ENCODE results near the gene ACP3. TPM values are rescaled to one million over a fixed set of nuclear protein-coding genes. Genes with fewer than 3 reads are reported as not detected.

ACP3 gene
- polyA plus RNA-seq, 1 donor (not counting 4 experiments of a cell fraction or from before 2014, with no cell fraction given) = 1.3 TPM

DNA sequence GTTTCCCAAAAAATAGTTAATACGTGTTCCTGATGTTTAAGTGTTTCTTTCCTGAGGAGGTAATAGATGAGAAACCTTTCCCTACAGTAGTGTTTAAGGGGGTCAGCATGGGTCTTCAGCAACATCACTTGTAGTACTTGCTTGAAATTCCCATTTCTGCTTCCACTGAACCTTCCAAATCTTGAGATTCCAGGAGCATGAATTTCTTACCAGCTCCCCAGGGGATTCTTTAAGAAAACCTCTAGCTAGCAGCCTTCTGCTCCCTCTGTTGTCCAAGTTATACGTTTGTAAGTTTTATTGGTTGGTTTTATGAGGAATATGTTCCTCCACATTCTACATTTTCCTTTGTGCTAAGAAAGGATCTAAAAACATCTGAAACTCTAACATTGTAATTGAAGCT lies 38.2 kb upstream of the ACP3 start:
- H3K36me3 ChIP-seq (ENCODE audit: control insufficient read depth in 2 of 2, extremely low read depth in 1 of 2, insufficient read depth in 2 of 2, low read length in 2 of 2) = no peaks in the 10 kb centered on the region
- no peak for DNase-seq (ENCODE audit: low read depth, low spot score)
- no peak for FAIRE-seq
- no peak overlapping the region for H3K4me3 ChIP-seq (ENCODE audit: control insufficient read depth in 2 of 3, extremely low read depth in 1 of 3, insufficient read depth in 2 of 3, low read depth in 1 of 3, low read length in 3 of 3)
- H3K79me2 ChIP-seq (ENCODE audit: control insufficient read depth, insufficient read depth, low read length) = no peaks in the 10 kb centered on the region
- no peaks in the 10 kb centered on the region for H4K20me1 ChIP-seq (ENCODE audit: control insufficient read depth, extremely low read depth, insufficient read depth, low read length)
- no peak overlapping the region for H3K9ac ChIP-seq (ENCODE audit: control insufficient read depth, extremely low read depth, insufficient read depth, low read length)
- no peaks in the 10 kb centered on the region for H3K9me3 ChIP-seq (ENCODE audit: control insufficient read depth, low read depth, low read length)
- no peaks in the 10 kb centered on the region for H3K4me1 ChIP-seq (ENCODE audit: control insufficient read depth, extremely low read depth, insufficient read depth, low read length)
- dilution Hi-C loops (cut with MboI; ENCODE audit: extremely low pct_ligation_motif_present, low sequenced_read_pairs) = no loop called here
- TF ChIP-seq, protein P1, sequence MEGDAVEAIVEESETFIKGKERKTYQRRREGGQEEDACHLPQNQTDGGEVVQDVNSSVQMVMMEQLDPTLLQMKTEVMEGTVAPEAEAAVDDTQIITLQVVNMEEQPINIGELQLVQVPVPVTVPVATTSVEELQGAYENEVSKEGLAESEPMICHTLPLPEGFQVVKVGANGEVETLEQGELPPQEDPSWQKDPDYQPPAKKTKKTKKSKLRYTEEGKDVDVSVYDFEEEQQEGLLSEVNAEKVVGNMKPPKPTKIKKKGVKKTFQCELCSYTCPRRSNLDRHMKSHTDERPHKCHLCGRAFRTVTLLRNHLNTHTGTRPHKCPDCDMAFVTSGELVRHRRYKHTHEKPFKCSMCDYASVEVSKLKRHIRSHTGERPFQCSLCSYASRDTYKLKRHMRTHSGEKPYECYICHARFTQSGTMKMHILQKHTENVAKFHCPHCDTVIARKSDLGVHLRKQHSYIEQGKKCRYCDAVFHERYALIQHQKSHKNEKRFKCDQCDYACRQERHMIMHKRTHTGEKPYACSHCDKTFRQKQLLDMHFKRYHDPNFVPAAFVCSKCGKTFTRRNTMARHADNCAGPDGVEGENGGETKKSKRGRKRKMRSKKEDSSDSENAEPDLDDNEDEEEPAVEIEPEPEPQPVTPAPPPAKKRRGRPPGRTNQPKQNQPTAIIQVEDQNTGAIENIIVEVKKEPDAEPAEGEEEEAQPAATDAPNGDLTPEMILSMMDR (optimal IDR thresholded peaks at IDR 0.05 in 1 of 3, IDR thresholded peaks at IDR 0.05 in 1 of 3, conservative IDR thresholded peaks at IDR 0.05 in 1 of 3; ENCODE audit: extremely low read depth in 1 of 3, insufficient read depth in 2 of 3, low read length in 3 of 3) = no peak
- no peak for TF ChIP-seq EZH2 (IDR thresholded peaks at IDR 0.05; ENCODE audit: low read length)
- H2AFZ ChIP-seq (ENCODE audit: control insufficient read depth, low read length) = no peak overlapping the region
- H3K9me1 ChIP-seq (ENCODE audit: control insufficient read depth, extremely low read depth, insufficient read depth, low read length) = no peaks in the 10 kb centered on the region
- H3K27ac ChIP-seq (ENCODE audit: control insufficient read depth, insufficient read depth, low read length) = no peak overlapping the region
- no peaks in the 10 kb centered on the region for H3K27me3 ChIP-seq (ENCODE audit: control insufficient read depth, extremely low read depth, insufficient read depth, low read length)
- H3K4me2 ChIP-seq (ENCODE audit: control insufficient read depth, extremely low read depth, insufficient read depth, low read depth, low read length) = no peak overlapping the region

DNA sequence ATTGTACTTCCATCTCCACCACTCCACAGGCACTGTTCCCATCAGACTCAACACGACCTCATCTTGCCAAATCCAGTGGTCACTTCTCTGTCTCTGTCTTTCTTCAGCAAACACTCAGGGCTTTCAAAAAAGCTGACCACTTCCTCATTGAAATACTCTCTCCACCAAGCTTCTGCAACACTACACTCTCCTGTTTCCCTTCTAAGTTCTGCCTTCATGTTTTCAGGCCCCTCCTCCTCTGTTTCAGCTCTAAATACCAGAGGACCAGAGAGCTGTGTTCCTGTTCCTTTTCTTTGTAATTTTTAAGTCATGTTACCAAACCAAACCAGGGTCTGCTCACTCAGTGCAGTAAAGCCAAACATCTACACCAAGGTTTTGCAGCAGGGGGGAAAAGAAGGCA lies 33.8 kb upstream of the ACP3 start:
- no peak overlapping the region for H3K4me3 ChIP-seq (ENCODE audit: control insufficient read depth in 2 of 3, extremely low read depth in 1 of 3, insufficient read depth in 2 of 3, low read depth in 1 of 3, low read length in 3 of 3)
- no peaks in the 10 kb centered on the region for H4K20me1 ChIP-seq (ENCODE audit: control insufficient read depth, extremely low read depth, insufficient read depth, low read length)
- dilution Hi-C loops (cut with MboI; ENCODE audit: extremely low pct_ligation_motif_present, low sequenced_read_pairs) = no loop called here
- H3K4me2 ChIP-seq (ENCODE audit: control insufficient read depth, extremely low read depth, insufficient read depth, low read depth, low read length) = no peak overlapping the region
- H3K27me3 ChIP-seq (ENCODE audit: control insufficient read depth, extremely low read depth, insufficient read depth, low read length) = no peaks in the 10 kb centered on the region
- H2AFZ ChIP-seq (ENCODE audit: control insufficient read depth, low read length) = no peak overlapping the region
- TF ChIP-seq, protein P1 (optimal IDR thresholded peaks at IDR 0.05 in 1 of 3, IDR thresholded peaks at IDR 0.05 in 1 of 3, conservative IDR thresholded peaks at IDR 0.05 in 1 of 3; ENCODE audit: extremely low read depth in 1 of 3, insufficient read depth in 2 of 3, low read length in 3 of 3) = no peak
- TF ChIP-seq EZH2 (IDR thresholded peaks at IDR 0.05; ENCODE audit: low read length) = no peak
- peak; percentile 39 for FAIRE-seq
- H3K4me1 ChIP-seq (ENCODE audit: control insufficient read depth, extremely low read depth, insufficient read depth, low read length) = no peaks in the 10 kb centered on the region
- H3K79me2 ChIP-seq (ENCODE audit: control insufficient read depth, insufficient read depth, low read length) = no peaks in the 10 kb centered on the region
- DNase-seq (ENCODE audit: low read depth, low spot score) = no peak
- no peaks in the 10 kb centered on the region for H3K9me3 ChIP-seq (ENCODE audit: control insufficient read depth, low read depth, low read length)
- no peak overlapping the region for H3K9ac ChIP-seq (ENCODE audit: control insufficient read depth, extremely low read depth, insufficient read depth, low read length)
- H3K27ac ChIP-seq (ENCODE audit: control insufficient read depth, insufficient read depth, low read length) = no peak overlapping the region
- H3K36me3 ChIP-seq (ENCODE audit: control insufficient read depth in 2 of 2, extremely low read depth in 1 of 2, insufficient read depth in 2 of 2, low read length in 2 of 2) = no peaks in the 10 kb centered on the region
- no peaks in the 10 kb centered on the region for H3K9me1 ChIP-seq (ENCODE audit: control insufficient read depth, extremely low read depth, insufficient read depth, low read length)

Measured in keratinocyte (primary cell).